Lung (tissue), 12 donors: ENCODE measurements around the gene KLF16. TPM values are rescaled to one million over a fixed set of nuclear protein-coding genes. Genes with fewer than 3 reads are reported as not detected.
A peak's percentile ranks its signal among the peaks of the same experiment; 100 is the strongest.

ENCODE experiments used
- ATAC-seq: fragments of 200-7000 bp; cut with Tn5 transposase; one replicate; pipeline ENCODE4 v1.9.1; 2020; ENCODE audit warnings: moderate number of reproducible peaks; ENCODE audit not compliant: insufficient read depth, low FRiP score
- DNase-seq, 3 donors: peaks; one replicate each; pipeline ENCODE4 v3.0.0-alpha.2; 2013 to 2017
- H3K27ac ChIP-seq, 2 donors: one replicate each; pipeline ENCODE4 v1.5.1; 2013; ENCODE audit warnings: mild to moderate bottlenecking in 2 of 2, moderate library complexity in 2 of 2, control low read depth in 1 of 2, inconsistent platforms in 1 of 2, low read depth in 1 of 2, low read length in 1 of 2
- H3K27me3 ChIP-seq, 3 donors: one replicate each; pipeline ENCODE4 v1.5.1; 2013; ENCODE audit warnings: low read length in 2 of 3; ENCODE audit not compliant: control insufficient read depth in 3 of 3, insufficient read depth in 3 of 3
- H3K36me3 ChIP-seq, 4 donors: one replicate each; pipeline ENCODE4 v1.5.1; 2013; ENCODE audit warnings: low read length in 4 of 4, mild to moderate bottlenecking in 1 of 4, moderate library complexity in 1 of 4; ENCODE audit not compliant: control insufficient read depth in 4 of 4, insufficient read depth in 4 of 4
- H3K4me1 ChIP-seq, 5 donors: one replicate each; pipeline ENCODE4 v1.5.1; 2013; ENCODE audit warnings: low read length in 5 of 5, mild to moderate bottlenecking in 2 of 5, moderate library complexity in 1 of 5; ENCODE audit not compliant: control insufficient read depth in 5 of 5, insufficient read depth in 5 of 5
- H3K4me3 ChIP-seq: one replicate; pipeline ENCODE4 v1.5.1; 2013; ENCODE audit warnings: mild to moderate bottlenecking, control low read depth, moderate library complexity
- H3K9ac ChIP-seq, 2 donors: one replicate each; pipeline ENCODE4 v1.5.1; 2013; ENCODE audit warnings: low read length in 2 of 2, control low read depth in 1 of 2; ENCODE audit not compliant: insufficient read depth in 1 of 2
- H3K9me3 ChIP-seq, 4 donors: one replicate each; pipeline ENCODE4 v1.5.1; 2013; ENCODE audit warnings: low read length in 3 of 4, mild to moderate bottlenecking in 1 of 4, moderate library complexity in 1 of 4; ENCODE audit not compliant: control insufficient read depth in 4 of 4, insufficient read depth in 3 of 4
- WGBS, 2 donors: extraction: QIAGEN DNeasy Blood & Tissue Kit; methylation state at CpG; one replicate each; pipeline ENCODE4 v1.1.7; 2013; 5-methylcytosine and 5-hydroxymethylcytosine counted together
- polyA plus RNA-seq, 2 donors: library from polyadenylated mRNA; stranded (reverse); fragments of 200-250 nt; gene quantifications; one replicate each; pipeline ENCODE4 v1.2.1, GENCODE V29; 2013
- total RNA-seq, 2 donors: library from RNA; depleted of rRNA in 1 of 2; stranded (reverse); fragments of >200 nt in 1 of 2; gene quantifications; one replicate each; pipeline ENCODE4 v1.2.1, GENCODE V29; 2014 to 2021
- TF ChIP-seq, protein P1 (sequence below): IDR thresholded peaks from 2 replicates; pipeline ENCODE4 v1.5.1; 2012; ENCODE audit warnings: mild to moderate bottlenecking; ENCODE audit errors: control extremely low read depth, extremely low read depth
- donor health status: control.
- donor health status: control.
- donor health status: Bipolar disorder and iron deficiency.
- donor health status: healthy.
- donor health status: DM: yes; HTN: yes; CAD: no.

KLF16 gene
- total and polyA plus RNA-seq, 4 donors, result 3.3 to 25.6 (median 15.8) TPM

DNA sequence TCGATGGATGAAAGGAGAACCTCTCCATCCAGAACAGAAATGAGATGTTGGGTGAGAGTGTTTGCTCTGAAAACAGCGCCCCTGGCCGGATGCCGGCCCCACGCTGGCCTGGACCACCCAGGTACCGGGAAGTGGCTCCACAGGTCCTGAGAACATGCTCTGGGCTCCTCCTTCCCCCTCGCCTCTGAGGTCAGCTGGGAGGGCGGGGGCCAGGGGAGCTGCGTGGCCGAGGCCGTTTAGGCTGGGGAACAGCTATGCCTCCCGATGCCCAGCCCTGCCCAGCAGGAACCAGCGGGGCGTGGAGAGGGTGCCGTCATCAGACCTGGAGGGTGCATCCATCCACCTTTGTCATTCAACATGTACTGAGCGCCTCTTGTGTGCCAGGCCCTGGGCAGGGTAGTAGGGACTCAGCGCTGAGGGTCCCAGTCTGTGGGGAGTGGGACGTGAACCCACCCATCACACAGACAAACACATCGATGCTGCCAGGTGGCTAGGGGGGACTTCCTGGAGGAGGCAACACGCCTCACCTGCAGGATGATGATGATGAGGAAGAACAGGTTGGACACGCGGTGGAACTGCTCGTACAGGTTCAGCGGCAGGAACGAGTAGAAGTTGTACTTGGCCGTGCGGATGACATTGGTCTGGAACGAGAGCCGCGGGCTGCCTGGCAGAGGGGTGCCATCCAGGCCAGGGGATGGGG is 55.5 kb downstream of the KLF16 start:
- Histone ChIP-seq H3K27ac (no peak overlapping the region), H3K4me1 (peaks cover 0 to 3% (median under 1%) of the 10 kb centered on the region in 5 donors), H3K9me3 (no peaks in the 10 kb centered on the region), H3K27me3 (no peaks in the 10 kb centered on the region), H3K4me3 (no peak overlapping the region), H3K36me3 (no peaks in the 10 kb centered on the region), H3K9ac (no peak overlapping the region)
- TF ChIP-seq, protein P1, sequence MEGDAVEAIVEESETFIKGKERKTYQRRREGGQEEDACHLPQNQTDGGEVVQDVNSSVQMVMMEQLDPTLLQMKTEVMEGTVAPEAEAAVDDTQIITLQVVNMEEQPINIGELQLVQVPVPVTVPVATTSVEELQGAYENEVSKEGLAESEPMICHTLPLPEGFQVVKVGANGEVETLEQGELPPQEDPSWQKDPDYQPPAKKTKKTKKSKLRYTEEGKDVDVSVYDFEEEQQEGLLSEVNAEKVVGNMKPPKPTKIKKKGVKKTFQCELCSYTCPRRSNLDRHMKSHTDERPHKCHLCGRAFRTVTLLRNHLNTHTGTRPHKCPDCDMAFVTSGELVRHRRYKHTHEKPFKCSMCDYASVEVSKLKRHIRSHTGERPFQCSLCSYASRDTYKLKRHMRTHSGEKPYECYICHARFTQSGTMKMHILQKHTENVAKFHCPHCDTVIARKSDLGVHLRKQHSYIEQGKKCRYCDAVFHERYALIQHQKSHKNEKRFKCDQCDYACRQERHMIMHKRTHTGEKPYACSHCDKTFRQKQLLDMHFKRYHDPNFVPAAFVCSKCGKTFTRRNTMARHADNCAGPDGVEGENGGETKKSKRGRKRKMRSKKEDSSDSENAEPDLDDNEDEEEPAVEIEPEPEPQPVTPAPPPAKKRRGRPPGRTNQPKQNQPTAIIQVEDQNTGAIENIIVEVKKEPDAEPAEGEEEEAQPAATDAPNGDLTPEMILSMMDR, result no peak
- 69 to 86% methylated on average over 30 of the region's 30 CpGs for WGBS, 2 donors
- no peak for ATAC-seq
- DNase-seq, result peak in 1 of 3 donors; percentile 49

DNA sequence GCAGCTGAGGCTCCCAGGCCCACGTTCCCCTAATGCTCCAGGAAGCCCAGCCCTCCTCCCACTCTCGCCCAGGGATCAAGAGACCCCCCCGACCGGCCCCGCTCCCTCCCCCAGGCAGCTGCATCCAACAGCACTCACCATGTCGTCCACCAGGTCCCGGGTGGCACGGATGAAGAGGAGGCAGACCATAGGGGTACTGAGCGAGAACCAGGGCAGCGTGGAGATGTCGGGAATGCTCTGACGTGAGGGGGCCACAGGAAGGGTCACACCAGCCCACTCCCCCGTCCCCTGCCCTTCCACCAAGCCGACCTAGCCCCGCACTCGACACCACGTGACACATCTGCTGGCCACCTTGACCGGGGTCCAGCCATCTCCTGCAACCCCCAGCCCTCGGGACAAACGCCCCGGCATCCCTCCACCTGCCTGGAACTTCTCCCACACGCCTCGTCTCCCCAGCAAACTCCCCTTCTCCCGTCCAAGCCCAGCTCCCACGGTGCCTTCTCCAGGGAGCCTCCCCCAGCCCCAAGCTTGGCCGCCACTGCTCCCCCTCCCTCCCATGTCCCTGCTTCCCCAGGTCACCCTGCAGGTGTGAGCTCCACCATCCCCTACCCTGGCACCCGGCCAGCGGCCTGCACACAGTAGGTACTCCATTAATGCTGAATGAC is 56.2 kb downstream of the KLF16 start:
- TF ChIP-seq, protein P1, result no peak
- WGBS, 2 donors, result 68 to 81% methylated on average over 28 of the region's 28 CpGs

DNA sequence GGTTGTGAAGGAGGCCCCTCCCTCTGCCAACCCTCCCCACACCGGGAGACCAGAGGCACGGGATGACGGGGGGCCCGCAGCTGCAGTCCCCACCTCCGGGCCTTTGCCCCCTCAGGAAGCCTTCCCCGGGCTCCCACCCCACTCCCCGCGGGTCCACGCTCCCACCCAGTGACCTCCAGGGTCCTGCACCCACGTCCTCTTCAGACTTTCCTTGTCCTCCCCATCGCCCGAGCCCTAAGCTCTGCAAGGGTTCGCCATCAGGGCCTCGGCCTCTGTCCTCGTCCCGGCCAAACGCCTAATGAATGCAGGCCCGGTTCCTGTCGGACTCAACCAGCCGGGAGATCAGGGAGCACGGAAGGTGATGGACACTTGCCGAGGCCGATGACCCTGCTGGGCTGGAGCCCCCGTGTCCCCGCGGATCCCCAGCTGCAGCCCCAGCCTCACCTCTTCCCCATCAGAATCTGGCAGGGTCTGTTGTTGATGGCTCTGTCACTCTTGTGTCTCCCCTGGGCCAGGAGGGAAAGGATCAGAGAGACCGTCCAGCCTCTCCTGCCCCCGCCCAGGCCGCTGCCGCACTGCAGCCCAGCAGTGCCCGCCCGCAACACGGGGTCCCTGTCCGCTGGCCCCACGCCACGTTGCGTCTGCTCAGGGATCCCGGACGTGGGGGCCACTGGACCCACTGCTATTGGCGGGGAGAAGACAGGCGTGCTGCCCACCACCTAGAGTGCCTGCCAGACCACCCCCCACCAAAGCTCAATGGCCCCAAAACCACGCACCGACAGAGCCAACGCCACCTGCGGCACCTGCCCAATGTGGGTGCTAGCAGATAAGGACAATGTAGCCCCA is 57.0 kb downstream of the KLF16 start:
- TF ChIP-seq, protein P1, result no peak
- WGBS, 2 donors, result 82 to 88% methylated on average over 45 of the region's 45 CpGs
- H3K4me1 ChIP-seq, result peaks cover 0 to under 1% (median 0%) of the 10 kb centered on the region in 5 donors
- no peak overlapping the region for H3K27ac ChIP-seq
- H3K36me3 ChIP-seq, result no peaks in the 10 kb centered on the region
- DNase-seq (no peak), ATAC-seq (no peak)
- H3K27me3 ChIP-seq, result no peaks in the 10 kb centered on the region
- no peaks in the 10 kb centered on the region for H3K9me3 ChIP-seq
- H3K4me3 ChIP-seq, result no peak overlapping the region
- no peak overlapping the region for H3K9ac ChIP-seq

More for the DNA sequence above, 56.2 kb downstream of the KLF16 start:
- Histone ChIP-seq H3K9me3 (no peaks in the 10 kb centered on the region), H3K9ac (no peak overlapping the region), H3K4me3 (no peak overlapping the region), H3K36me3 (no peaks in the 10 kb centered on the region), H3K27ac (no peak overlapping the region), H3K4me1 (peaks cover 0 to 2% (median 0%) of the 10 kb centered on the region in 5 donors), H3K27me3 (no peaks in the 10 kb centered on the region)
- DNase-seq, result no peak
- no peak for ATAC-seq
